NCI-H2029 (cell line): Measurements from ENCODE around the gene SYNDIG1.

Experiments
- DNase-seq: peaks from one replicate; lab custom pipeline; 2025; lab: John Stamatoyannopoulos, UW

SYNDIG1 gene

GRCh38 chr20:24634855-24635254 lies 165.4 kb downstream of the SYNDIG1 start:
- DNase-seq, result no peak

GRCh38 chr20:24636626-24637025 lies 167.2 kb downstream of the SYNDIG1 start:
- no peak for DNase-seq

- DNase-seq, result no peak
These were observed 167.7 kb downstream of the SYNDIG1 start for GRCh38 chr20:24637087-24637486.

- DNase-seq, result no peak
These were observed 168.5 kb downstream of the SYNDIG1 start for GRCh38 chr20:24637941-24638340.

- no peak for DNase-seq
These were observed 169.4 kb downstream of the SYNDIG1 start for GRCh38 chr20:24638591-24639548.

GRCh38 chr20:24640276-24640675 lies 170.8 kb downstream of the SYNDIG1 start:
- DNase-seq, result no peak

- no peak for DNase-seq
These were observed 171.3 kb downstream of the SYNDIG1 start for GRCh38 chr20:24640686-24641085.

- DNase-seq, result no peak
These were observed 174.6 kb downstream of the SYNDIG1 start for GRCh38 chr20:24643731-24644626.

GRCh38 chr20:24646321-24646720 lies 176.9 kb downstream of the SYNDIG1 start:
- no peak for DNase-seq

GRCh38 chr20:24647713-24648112 lies 178.3 kb downstream of the SYNDIG1 start:
- no peak for DNase-seq

GRCh38 chr20:24648481-24648880 lies 179.1 kb downstream of the SYNDIG1 start:
- no peak for DNase-seq

- no peak for DNase-seq
These were observed 179.5 kb downstream of the SYNDIG1 start for GRCh38 chr20:24648919-24649318.

GRCh38 chr20:24649787-24650490 lies 180.5 kb downstream of the SYNDIG1 start:
- DNase-seq, result no peak

GRCh38 chr20:24651171-24651975 lies 181.9 kb downstream of the SYNDIG1 start:
- DNase-seq, result no peak

GRCh38 chr20:24651976-24652345 lies 182.5 kb downstream of the SYNDIG1 start:
- no peak for DNase-seq

GRCh38 chr20:24653306-24653705 lies 183.9 kb downstream of the SYNDIG1 start:
- DNase-seq, result no peak

- DNase-seq, result no peak
These were observed 185.0 kb downstream of the SYNDIG1 start for GRCh38 chr20:24654425-24654824.

GRCh38 chr20:24656391-24656790 lies 187.0 kb downstream of the SYNDIG1 start:
- DNase-seq, result no peak

- DNase-seq, result peak; percentile 55
These were observed 187.8 kb downstream of the SYNDIG1 start for GRCh38 chr20:24657196-24657595.

GRCh38 chr20:24657878-24658620 lies 188.6 kb downstream of the SYNDIG1 start:
- DNase-seq, result no peak
